GM21381 (cell line): ENCODE results near the gene DIRAS3.
"Not testable (repeated sequence)": the region's sequence is repeated elsewhere in the genome, so short reads cannot be mapped to it uniquely, and the experiment has no call there.

Experiments
- ATAC-seq: cut with Tn5 transposase; IDR thresholded peaks from one replicate; pipeline ENCODE4 v1.9.1; 2021; ENCODE audit warnings: mild to moderate bottlenecking, moderate library complexity; ENCODE audit not compliant: unreplicated experiment

DIRAS3 gene

DNA sequence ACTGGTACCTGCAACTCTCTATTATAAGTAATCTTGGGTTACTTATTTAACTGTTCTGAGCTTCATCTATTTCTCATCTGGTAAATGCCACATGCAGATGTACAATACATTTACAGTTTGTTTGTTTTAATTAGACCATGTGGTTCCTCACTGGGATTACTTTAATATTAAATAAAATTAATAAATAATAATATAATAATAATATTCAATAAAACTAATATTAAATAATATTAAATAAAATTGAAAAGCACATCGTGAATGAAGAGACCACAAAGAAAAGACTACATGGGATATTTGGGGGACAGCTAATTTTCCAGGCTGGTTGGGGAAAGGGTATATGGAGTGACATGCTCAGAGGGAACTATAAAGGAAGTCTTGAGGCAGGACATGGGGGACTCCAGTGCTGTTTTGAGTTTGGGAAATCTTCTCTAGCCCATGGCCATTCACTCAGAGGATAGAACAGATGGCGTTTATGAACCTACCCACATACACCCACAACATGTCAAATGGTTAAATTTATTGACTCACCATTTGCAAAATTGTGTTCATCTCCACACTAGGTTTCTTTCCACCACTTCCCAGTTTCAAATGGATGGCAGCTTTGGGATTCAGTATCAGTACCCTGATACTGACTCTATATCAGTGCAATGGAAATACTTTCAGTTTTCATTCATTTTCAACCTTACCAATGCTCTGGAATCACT, 25.6 kb downstream of the DIRAS3 start:
- ATAC-seq, result no peak

DNA sequence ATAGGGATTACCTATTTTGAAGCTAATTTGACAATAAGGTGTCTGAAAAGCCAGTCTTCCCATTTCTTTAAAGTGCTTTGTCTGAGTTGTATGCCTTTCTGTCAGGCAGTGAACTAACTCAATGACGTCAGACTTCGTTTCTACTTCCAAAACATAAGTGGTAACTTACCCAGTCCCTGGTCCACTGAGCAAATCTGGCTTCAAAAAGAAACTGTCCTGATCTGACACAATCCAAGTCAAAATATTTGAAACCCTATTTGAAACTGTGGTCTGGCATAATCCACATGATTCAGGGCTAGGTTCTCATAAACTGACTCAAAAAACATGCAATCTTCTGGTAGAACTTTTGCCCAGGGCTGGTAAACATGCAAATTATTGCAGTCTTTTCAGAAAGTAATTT, 34.0 kb downstream of the DIRAS3 start:
- ATAC-seq, result no peak

DNA sequence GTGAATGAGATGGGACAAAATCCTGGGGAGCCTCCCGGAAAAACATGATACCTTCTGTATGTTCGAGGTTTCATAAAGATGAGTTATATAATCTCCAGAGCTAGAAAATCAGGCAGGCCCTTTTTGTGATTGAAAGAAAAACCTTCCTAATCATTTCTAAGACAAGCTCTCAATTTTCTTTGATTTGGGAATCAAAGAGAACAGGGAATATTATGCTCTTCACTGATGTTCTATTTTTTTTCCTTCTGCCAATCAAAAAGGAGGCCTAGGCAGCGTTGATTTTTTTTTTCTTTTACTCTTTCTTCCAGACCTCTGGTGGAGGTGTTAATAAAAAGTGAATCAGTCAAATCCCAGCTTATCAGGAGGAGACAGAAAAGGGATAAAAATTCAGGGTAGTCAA, 34.5 kb downstream of the DIRAS3 start:
- ATAC-seq, result no peak

DNA sequence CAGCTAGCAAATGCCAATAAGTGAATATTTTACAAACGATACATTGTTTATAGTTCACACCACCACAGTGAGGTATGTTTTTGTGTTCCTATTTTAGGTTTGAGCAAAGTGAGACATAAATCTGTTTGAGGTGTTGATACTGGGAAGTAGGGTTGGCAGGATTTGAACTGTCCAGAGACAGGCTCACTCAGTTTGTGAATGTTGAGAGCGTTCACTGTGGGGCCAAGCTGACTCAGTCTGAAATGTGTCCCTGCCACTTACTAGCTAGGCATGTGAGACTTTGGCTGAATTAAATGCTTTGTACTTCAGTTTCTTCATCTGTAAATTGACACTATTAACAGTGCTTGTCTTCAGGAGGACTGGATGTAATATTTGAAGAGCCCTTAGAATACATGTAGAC, 35.1 kb downstream of the DIRAS3 start:
- ATAC-seq, result no peak

DNA sequence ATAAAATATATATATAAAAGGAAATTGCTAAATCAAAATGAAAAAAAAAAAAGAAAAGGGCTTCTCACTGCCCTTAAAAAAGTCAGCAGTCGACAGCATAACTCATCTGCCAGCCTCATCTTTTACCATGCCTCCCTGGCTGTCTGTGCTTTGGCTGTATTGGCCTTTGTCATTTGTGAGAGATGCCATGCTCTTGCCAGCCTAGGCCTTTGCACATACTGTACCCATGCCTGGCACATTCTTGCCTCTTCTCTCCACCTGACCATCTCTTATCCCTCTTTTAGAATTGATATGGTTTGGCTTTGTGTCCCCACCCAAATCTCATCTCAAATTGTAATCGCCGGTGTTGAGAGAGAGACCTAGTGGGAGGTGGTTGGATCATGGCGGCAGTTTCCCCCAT, 37.1 kb downstream of the DIRAS3 start:
- ATAC-seq, result no peak

DNA sequence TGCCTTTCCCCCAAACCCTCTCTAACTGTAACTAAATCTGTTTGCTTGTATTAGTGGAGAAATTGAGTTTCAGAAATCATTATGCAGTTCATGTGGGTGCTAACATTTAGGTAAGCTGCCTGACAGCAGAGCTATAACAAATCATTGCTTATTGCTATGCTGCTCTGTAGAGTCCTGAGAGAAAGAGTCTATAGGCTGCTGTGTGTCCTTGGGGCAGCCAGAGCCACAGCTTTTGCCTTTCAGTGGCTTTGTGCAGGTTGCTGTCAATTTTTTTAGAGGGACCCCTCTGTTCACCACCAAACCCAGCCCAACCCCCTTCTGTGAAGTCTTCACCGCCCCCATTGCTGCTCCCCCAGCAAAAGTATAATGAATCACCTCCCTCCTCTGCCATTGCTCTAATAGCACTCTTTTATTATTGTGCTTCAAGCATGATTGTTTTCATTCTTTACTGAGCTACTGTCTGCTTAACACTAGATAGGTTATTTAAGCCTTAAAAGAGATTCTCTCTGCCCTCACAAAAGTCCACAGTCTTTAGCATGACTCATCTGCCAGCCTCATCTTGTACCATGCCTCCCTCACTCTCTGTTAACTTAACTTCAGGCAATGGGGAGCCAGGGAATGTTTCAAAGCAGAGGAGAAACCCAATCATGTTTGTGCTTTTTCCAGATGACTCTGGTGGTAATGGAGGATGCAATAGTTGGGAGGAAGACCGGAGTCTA, 38.6 kb downstream of the DIRAS3 start:
- no peak for ATAC-seq

DNA sequence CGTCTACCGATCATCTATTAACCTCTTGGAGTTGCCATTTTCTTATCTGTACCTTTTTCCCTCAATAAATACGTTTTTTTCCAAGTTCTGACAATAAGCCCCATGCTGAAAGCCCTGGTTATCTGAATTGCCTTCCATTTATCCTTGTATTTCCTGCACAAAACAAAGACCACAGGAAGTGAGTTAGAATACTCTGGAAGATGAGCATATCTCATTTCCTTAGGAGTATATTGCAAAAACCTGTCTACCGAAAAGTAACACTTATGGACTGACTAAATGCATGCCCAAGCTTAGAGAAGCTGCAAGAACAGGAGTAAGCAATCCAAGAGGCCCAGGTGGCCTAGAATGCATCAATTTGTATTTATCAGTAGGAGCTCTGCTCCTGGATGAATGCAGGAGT, 39.9 kb downstream of the DIRAS3 start:
- no peak for ATAC-seq

DNA sequence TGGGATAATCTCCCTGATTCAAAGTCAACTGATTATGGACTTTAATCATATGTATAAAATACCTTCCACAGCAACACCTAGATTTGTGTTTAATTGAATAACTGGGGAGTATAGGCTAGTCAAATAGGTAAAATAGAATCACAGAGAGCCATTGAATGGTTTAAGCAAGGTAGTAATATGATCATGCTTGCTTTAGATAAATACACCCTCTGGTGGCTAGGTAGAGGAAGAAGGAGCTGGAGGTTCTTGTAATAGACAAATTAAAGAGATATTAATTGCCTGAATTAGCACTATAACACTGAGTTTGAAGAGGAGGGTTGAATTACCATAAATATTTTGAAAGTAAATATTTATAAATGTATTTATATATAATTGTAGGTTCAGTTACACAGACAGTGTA, 40.3 kb downstream of the DIRAS3 start:
- ATAC-seq, result no peak

DNA sequence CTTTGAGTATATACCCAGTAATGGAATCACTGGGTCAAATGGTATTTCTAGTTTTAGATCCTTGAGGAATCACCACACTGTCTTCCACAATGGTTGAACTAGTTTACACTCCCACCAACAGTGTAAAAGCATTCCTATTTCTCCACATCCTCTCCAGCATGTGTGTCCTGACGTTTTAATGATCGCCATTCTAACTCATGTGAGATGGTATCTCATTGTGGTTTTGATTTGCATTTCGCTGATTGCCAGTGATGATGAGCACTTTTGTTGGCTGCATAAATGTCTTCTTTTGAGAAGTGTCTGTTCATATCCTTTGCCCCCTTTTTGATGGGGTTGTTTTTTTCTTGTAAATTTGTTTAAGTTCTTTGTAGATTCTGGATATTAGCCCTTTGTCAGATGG, 46.8 kb downstream of the DIRAS3 start:
- ATAC-seq, result not testable (repeated sequence)

DNA sequence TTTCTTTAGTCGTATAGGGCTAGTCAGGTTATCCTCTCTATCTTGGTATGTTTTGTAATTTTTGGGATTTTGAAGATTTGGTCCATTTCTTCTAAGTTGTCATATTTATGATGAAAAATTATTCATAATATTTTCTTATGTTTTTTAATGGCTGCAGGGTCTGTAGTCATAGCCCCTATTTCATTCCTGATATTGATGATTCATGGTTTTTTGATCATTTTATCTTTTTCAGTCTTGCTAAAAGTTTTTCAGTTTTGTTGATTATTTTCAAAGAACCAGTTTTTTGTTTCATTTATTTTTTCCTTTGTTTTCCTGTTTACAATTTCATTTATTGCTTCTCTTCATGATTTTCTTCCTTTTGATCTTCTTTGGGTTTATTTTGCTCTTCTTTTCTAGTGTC, 50.2 kb downstream of the DIRAS3 start:
- ATAC-seq, result no peak

DNA sequence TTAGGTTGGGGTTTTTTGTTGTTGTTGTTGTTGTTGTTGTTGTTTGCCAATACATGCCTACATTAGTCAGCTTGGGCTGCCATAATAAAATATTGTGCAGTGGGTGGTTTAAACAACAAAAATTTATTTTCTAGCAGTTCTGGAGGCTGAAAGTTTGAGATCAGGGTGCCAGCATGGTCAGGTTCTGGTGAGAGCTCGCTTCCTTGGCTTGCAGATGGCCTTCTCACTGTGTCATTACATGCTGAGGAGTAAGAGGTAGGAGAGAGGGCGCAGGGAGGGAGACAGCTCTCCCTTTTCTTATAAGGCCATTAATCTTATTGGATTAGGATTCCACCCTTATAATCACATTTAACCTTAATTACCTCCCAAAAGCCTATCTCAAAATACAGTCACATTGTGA, 52.7 kb downstream of the DIRAS3 start:
- ATAC-seq, result no peak
